HG03280 (cell line): ENCODE measurements around the gene CTNND2.
"Not testable (repeated sequence)": the region's sequence is repeated elsewhere in the genome, so short reads cannot be mapped to it uniquely, and the experiment has no call there.

Experiments
- ATAC-seq: cut with Tn5 transposase; IDR thresholded peaks from one replicate; pipeline ENCODE4 v1.9.1; 2021; ENCODE audit warnings: mild to moderate bottlenecking, moderate library complexity; ENCODE audit not compliant: unreplicated experiment

Gene CTNND2

GRCh38 chr5:11004523-11004922 is 899.7 kb downstream of the CTNND2 start:
- ATAC-seq = not testable (repeated sequence)

- no peak for ATAC-seq
Measured at GRCh38 chr5:11000515-11001353, 903.5 kb downstream of the CTNND2 start.

GRCh38 chr5:10999714-11000113 is 904.5 kb downstream of the CTNND2 start:
- no peak for ATAC-seq

- no peak for ATAC-seq
Measured at GRCh38 chr5:10995891-10996290, 908.4 kb downstream of the CTNND2 start.

- ATAC-seq = no peak
Measured at GRCh38 chr5:10994091-10994986, 909.9 kb downstream of the CTNND2 start.

GRCh38 chr5:10990634-10991033 is 913.6 kb downstream of the CTNND2 start:
- ATAC-seq = no peak

GRCh38 chr5:10989577-10990263 is 914.5 kb downstream of the CTNND2 start:
- ATAC-seq = no peak

- no peak for ATAC-seq
Measured at GRCh38 chr5:10988622-10989021, 915.6 kb downstream of the CTNND2 start.

GRCh38 chr5:10987925-10988504 is 916.2 kb downstream of the CTNND2 start:
- peak; percentile 92 for ATAC-seq

GRCh38 chr5:10987276-10987924 is 916.8 kb downstream of the CTNND2 start:
- no peak for ATAC-seq

- ATAC-seq = no peak
Measured at GRCh38 chr5:10985721-10986110, 918.5 kb downstream of the CTNND2 start.

GRCh38 chr5:10985091-10985720 is 919.0 kb downstream of the CTNND2 start:
- no peak for ATAC-seq

- ATAC-seq = no peak
Measured at GRCh38 chr5:10984021-10984715, 920.1 kb downstream of the CTNND2 start.

- no peak for ATAC-seq
Measured at GRCh38 chr5:10982626-10983025, 921.6 kb downstream of the CTNND2 start.

GRCh38 chr5:10981932-10982331 is 922.3 kb downstream of the CTNND2 start:
- ATAC-seq = no peak

GRCh38 chr5:10977011-10977410 is 927.2 kb downstream of the CTNND2 start:
- ATAC-seq = no peak

GRCh38 chr5:10975945-10976344 is 928.3 kb downstream of the CTNND2 start:
- no peak for ATAC-seq

- ATAC-seq = no peak
Measured at GRCh38 chr5:10974850-10975249, 929.4 kb downstream of the CTNND2 start.

- no peak for ATAC-seq
Measured at GRCh38 chr5:10973316-10973715, 930.9 kb downstream of the CTNND2 start.
